IPS-NIHi7 (cell line): Measurements from ENCODE around the gene HDAC9.
A peak's percentile ranks its signal among the peaks of the same experiment; 100 is the strongest.

Experiments
- DNase-seq: peaks from one replicate; pipeline ENCODE4 v3.0.0; 2012; ENCODE audit warnings: mixed read lengths; ENCODE audit errors: extremely low spot score

Gene HDAC9

DNA sequence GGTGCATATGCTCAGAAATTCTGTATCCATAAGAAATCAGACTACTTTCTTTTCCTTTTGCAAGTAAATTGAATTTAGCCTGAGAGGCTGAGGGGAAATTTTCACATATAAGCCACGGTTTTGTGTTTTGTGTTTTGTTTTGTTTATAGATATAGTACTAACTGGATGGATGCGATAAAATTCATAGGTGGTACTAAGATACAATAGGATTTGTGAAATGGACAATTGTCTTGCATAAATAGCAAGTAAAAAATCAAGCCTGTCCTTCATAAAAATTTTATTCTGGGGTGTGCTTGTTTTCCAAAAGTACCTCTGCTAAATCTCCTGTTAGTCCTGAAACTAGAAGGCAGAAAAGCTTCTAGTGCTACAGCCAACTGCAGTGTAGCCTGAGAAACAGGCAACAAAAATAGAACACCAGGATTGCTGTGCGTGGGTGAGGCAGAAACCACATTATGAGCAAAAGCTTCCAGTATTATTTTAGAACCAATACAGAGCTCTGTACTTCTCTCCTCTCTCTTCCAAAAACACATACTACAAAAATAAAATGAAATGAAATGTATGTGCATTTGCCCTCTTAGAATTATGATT is 634 bp upstream of the HDAC9 start:
- no peak for DNase-seq

DNA sequence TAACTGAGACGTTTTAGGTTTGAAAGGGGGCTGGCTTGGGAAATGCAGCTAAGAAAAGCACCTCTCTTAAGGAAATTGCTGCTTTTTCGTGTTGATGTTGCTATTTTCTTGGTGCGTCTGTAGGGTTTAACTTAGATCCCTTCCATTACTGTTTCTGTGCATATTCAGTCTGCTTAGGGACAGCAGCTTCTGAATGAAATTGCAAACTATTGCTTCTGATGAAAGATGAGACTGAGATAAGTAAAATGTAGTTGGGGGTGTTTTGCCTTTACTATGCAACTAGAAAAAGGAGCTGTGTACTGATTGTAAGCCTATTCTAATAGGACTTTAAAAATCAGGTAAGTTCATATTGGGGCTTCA is 772 bp downstream of the HDAC9 start:
- no peak for DNase-seq

DNA sequence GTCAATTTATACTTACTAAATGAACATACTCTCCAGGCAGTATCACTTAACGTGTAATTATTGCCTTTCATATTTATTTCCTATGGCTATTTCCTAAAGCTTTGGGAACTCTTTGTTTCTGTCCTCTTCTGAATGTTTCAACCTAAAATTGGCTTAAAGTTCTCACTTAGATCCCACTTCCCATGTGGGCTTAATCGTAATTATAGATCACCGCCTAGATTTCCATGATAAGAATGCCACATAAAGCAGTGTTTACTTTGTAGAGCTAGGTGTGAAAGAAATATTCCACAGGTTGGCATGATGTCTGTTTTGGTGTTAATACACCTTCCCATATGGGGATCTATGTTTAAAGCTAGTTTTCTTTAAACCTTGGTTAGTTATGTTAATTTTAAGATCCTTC is 1.5 kb downstream of the HDAC9 start:
- no peak for DNase-seq

DNA sequence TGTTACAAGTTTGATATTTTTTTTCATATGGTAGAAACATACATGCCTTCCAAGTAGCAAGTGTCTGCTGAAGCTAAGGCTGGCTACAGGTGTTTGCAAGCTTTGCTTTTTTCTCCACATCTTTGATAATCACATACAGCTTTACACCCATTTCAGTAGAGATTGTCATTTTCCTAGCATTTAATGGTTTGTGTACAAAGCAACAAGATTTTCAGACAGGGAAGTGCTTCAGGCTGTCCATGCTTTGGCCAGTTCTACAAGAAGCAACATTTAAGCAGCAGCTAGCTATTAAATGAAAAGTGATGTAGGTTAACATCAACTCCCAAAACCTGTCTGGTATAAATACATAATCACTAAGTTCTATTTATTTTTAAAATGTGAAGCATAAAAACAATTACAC is 2.3 kb downstream of the HDAC9 start:
- no peak for DNase-seq

DNA sequence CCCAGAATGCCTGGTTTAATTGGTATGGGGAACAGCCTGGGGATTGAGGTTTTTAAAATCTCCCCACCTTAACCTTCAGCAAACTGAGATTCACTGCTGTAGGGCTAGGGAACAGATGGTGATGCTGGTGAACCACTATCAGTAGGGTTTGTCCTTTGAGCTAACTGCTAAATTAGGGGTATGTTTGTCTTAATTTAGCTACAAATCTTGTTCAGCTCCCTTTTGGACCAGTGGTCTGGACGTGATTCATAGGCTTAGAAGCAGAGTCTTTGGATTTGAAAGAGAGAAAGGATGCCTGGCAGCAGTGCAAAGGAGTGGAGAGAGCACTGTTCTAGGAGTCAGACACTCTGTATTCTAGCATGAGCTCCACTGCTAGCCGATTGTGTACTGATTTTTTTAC is 2.8 kb downstream of the HDAC9 start:
- no peak for DNase-seq

DNA sequence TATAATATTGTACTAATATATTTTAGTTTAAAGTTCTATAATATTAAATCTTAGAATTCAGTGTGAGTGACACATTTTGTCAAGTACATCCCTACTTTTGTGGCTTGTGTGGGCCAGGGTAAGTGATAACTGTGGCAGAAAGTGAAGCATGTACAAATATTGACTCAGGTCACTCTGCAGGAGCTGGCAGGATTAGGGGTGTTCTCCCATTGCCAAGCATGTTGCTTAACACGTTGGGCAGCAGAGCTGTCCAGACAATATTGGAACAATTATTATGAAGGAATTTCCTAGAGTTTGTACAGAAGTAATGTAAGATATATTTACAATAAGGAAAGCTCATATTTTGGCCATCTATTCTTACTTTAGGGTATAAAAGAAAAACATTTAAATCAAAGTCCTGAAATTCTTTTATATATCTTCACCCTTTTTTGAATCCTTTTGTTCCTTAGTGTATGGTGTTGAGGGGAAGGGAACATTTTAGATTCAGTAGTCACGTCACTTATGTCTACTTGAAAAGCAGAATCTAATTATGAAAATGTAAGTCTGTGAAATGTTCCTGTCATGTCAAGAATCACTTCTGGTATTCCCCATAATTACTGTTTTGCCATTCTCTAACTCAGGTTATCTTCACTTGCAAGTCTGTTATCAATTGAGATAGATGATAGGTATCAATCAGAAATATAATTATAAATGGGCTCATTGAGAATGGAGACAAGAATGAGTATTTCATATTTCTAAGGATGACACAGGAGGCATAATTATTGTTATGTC is 4.0 kb downstream of the HDAC9 start:
- no peak for DNase-seq

DNA sequence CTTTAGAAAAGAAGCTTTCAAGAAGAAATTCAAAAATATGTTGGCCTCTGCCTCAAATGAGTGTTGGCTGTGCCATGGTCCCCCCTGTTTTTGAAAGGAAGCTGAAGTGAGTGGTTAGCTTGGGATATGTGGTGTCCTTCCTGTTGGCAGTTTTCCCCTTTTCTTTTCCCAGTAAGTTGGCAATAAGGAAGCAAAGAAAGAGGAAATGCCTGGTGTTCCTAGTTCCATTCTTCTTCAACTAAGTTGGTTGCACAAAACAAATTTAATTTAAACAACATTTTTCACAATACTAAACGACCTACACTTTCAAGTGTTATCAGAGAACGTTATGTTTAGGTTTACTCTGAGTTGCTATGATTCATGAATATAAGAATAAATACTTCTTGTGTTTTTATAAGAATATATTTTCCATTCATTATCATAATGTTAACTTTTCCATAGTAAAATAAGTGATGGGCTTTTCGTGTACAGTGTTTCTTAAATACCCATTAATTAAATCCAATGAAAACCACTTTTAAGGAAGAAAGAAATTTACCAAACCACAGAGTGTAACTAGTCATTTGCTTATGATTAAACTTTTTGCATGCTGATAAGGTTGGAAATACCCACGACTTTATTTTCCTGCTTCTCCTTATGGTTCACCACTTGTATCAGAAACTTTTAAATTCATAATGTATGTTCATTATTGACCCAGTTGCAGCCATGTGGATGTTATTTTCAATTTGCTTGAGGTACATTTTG is 7.7 kb downstream of the HDAC9 start:
- no peak for DNase-seq

DNA sequence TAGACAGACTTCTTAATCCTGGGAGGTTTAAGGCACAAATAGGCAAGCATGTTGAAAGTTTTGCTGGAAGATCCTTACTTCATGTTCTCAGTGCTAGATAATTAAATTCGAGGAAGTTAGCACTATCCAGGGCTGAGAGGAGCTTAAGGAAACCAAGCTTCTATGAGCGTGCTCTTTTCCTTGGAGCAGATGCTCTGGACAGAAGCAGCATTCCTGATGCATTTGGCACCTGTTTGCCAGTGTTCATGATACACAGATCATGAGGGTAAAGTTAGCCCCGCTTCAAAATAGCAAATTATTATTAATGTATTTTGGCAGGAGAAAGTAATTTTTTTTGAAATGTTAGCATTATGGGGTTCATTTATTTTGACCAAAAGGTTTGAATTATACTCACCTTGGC is 9.4 kb downstream of the HDAC9 start:
- no peak for DNase-seq

DNA sequence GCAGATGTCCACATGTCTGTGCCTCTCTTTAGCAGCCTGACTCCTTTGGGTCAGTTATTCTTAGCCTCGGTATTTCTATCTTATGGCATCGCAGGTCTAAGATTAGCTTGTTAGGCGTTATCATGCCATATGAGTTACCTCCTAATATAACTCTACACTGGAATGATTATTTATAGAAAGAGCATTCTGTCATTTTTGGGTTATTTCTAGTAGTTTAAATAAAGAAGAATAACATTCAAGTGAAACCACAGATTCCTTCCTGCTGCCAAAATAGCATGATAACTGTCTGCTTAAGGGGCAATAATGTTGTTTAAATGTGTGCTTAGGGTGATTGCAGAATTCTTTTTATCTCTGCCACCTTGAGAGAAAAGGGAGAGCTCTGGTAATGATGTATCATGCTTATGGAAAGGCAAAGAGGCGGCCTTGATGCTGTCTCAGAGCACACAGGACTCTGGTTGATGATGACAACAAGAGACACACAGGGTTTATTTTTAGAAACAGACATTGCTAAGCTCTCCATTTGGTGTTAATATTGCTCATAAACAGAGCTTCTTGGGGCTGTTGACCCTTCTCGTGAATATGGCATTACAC is 10.4 kb downstream of the HDAC9 start:
- no peak for DNase-seq

DNA sequence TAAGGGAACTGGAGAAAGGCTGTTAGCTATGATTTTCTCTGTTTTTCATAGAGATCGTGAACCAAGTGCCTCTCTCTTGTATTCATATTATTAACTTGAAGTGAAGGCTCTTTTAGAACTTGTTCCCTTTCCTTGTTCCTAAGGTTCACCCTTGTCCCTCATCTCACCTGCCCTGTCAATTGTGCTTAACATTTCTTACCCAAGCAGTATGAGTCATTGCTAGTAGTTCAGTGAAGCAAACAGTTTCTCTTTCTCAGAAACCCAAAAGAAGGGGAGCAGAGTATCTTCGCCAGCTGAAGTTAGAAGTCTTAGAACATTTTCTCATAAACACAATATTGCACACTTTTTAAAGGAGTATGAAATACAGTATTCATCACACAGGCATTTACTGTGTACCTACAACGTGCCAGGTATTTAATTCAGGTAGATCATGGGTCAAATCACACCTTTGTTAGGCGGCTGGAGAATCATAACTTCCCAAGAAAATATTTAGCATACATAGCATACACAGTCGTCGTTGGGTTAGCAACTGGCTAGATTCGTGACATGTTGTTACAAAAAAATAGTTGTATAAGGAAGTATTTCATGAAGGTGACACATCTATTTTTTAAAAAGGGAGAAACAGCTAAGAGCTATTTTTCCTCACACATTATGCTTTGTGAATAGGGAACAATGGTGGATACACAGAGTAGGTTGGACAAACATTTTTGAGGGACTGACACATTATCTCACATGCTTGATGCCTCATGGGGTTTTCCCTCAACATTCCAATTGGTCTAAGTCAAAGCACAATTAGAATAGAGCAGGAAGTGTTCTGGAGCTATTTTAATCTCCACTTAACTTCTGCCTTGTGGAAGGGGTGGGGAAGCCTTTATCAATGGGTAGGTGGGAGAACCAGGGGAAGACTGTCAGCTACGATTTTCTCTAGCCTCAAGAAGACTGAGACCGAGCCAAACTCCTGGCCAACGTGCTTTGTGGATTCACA is 13.2 kb downstream of the HDAC9 start:
- DNase-seq: peak; percentile 51

DNA sequence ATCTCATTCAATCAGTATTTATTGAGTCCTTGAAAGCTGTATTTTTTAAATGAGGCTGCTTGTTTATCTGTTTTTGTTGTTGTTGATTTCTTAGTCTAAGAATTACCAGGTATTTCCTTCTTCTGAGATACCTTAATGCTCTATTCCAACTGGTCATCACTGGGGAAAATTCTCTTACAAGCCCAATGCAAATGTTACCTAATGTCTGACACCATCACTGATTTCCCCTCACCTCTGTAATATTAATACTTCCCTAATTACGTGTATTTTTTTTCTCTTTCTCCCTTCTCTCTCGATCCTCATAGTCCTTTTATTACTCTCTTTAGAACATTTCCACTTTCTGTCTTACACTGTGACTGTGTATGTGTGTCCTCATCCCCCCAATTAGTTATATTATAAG is 13.9 kb downstream of the HDAC9 start:
- no peak for DNase-seq

DNA sequence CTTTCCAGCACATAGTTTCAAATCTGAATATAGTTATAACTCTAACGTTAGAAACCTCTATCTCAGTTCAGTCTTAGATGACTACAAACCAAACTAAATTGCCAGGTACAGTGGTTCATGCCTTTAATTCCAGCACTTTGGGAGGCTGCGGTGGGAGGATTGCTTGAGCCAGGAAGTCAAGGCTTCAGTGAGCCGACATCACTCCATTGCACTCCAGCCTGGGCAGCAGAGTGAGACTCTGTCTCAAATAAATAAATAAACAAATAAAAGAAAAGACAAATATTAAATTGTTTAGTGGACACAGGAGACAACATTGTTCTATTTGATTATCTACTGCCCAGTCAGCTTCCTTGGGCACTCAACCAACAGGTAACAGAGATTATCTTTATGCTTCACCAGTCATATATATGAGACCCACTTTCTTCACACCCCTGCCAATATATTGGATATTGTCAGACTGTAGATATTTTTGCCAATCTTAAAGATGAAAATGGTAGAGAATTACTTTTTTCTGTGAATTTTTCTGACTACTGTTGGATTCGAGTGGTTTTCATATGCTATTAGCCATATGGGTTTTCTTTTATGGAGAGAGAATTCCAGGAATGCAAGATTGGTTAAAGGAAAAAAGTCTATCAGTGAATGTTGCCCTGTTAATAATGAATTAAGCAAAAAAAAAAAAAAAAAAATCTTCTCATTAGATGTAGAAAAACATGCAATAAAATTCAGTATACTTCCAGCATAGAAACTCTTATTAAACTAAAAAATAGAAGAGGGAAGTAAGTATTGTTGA is 16.0 kb downstream of the HDAC9 start:
- DNase-seq: no peak

DNA sequence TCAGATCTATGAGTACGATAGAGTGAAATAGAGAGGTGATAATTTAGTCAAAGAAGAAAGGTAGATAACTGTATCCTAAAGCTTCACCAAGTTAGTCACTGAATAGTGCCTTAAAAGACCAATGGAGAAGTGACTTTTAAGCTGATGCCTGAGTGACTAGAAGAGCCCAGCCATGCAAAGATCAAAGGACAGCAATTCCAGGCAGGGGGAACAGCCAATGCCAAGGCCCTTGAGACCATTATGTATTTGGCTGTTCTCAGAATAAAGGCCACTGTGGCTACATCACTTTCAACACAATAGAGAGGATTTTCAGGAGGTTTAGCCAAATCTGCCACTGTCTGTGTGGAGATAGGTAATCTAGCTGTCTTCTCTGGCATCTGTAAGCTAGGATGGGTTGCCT is 17.8 kb downstream of the HDAC9 start:
- DNase-seq: peak; percentile 22

DNA sequence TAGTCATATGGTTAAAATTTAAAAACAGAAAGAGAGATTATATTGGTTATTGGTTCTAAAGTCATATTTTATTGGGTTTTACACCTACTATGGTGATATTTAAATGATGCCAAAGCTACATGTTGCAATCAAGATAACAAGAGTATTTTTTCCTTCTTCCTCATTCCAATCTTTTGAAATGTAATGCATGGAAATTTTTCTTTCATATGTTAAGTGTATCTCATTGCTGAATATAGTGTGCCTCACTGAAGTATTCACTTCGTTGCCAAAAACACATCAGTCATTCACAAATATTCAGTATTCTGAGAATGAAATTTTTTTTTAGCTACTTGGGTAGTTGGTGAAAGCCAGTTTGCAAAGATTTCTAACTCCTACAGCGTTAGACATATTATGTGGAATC is 19.5 kb downstream of the HDAC9 start:
- DNase-seq: no peak

DNA sequence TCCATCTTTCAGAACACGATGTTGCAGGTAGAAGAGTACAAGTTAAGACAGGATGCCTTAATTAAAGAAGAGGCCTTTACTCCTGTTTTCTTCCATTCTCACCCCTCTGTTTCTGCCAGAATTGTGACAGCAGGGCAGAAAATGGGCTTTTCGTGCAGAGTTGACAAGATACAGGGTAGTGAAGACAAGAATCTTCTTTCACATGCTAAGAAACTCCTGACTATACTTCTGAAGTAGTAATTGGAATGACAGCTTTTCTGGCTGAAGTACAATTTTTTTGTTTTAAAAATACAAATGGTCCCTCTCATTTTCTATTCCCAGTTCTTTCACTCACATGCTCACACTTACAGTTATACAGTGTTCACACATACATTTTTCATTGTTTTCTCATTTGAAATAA is 22.1 kb downstream of the HDAC9 start:
- DNase-seq: no peak

DNA sequence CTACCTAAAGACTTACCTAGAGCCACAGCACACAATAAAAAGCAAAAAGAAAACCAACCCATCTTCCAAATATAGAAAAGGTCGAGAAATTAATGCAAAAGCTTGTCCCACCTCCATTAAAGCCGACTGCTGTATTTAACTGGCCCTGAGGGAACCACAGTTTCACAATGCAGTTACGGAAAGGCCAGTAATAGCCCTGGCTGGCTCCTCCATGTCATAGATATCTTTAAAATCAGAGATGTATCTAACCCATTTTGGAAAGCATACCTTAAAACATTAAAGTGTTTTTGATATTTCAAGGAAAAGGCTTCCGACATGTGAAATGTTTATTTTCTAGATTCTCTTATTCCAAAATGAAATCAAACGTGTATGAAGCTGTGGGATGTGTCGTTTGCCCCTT is 23.0 kb downstream of the HDAC9 start:
- DNase-seq: no peak

DNA sequence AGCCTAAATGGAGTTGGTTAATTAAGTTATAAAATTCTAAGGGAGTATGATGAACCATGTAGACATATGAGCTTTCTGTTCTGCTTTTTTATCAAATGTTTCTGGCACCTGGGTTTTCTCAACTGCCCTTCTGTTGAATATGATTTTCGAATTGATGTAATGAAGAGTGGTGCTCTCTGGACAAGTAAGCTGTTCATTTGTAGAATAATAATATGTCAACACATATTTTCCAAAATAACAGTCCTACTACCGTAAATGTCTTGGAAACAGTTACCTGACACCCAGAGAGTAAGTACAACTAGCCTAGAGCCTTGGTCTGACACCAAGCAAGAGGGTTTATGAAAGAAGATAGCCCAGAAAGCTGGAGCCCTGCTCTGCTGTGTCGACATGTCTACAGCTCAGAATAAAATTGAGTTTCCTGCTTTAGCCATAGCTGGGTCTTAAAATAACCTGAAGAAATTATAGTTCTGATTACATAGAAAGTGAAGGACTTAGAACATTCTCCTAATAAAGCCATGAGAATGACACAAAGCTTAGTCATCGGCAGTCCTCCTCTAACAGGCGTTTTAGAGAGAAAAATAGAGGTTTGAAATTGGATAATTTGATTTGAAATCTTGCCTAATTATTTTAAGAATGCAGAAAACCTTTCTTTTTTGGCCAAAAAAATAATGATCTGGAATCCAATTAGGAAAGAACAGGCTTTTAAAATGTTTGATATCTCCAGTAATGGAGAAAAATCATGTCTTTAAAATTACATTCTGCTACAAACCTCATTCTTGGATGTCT is 25.1 kb downstream of the HDAC9 start:
- no peak for DNase-seq

DNA sequence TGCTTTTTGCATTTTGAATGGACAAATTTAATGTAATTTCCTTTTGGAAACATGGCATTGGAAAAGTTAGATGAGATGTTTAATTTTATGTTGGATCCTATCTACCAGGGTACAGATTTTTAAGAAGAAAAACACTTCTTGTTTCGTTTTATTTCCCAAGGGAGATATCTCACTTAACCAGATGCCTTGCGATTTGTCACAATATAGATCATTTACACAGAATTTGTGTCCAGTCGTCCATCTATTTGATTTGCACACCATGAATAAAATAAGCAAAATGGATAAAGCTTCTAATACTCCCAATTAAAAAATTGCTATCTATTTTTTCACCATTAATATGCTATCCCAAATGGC is 25.7 kb downstream of the HDAC9 start:
- no peak for DNase-seq

DNA sequence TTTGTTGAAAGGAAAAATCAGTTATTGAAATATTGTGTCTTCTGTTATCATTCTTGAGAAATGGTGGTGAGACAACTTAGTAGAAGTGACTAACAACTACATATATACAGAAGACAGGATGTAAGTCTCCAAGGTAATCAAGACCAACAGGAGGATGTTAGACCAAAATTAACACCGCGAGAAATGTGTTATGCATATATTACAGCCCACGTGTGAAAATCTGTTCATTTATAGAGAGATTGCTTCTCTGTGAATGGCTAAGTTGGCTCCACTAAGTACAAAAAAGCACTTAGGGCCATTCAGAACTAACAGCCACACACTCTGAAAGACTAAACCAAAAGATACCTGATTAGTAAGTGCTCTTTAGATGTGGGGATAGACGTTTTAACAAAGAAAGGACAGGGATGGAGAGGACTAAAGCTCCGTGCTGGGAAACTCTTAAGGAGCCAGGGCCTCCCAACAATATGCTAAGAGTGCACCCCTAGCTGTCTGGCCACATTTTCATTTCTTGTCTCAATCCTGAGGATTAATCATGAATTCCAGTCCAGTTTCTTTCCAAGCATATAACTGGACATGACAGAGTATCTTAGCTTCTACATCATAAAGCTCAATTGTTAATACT is 26.5 kb downstream of the HDAC9 start:
- DNase-seq: no peak

DNA sequence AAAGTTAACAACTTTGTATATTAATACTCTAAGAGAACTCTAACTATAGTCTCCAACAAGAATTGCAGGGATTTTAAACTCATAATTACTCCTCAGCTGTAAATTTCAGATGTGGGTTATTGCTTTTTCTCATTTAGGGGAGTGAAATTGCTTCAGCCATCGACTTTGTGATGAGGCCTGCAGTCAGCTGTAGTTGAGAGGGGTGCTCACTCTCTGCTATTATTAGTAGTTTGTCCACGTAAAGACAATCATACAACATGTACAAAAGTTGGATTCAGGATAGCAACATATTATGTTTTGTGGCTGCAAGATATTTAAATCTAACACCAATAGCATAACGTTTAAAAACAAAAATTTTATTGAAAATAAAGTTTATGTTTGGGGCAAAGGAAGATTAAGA is 28.7 kb downstream of the HDAC9 start:
- no peak for DNase-seq
